HL-60 (cell line): ENCODE data around the gene HOXB13.

Experiments
- DNase-seq, 2 experiments: peaks; one replicate each; pipeline ENCODE4 v3.0.0-alpha.2; 2010 to 2020; ENCODE audit warnings: low read depth in 1 of 2, low spot score in 1 of 2
- H3K27ac ChIP-seq: fragments of 250-450 bp; sonication (Bioruptor Pico); replicated peaks from 2 replicates; pipeline ENCODE4 v1.5.1; 2020; ENCODE audit warnings: mild to moderate bottlenecking, moderate library complexity
- H3K27me3 ChIP-seq: fragments of 250-450 bp; sonication (Bioruptor Pico); 2 replicates; pipeline ENCODE4 v1.5.1; 2021; ENCODE audit warnings: mild to moderate bottlenecking, moderate library complexity; ENCODE audit not compliant: insufficient read depth, poor library complexity, severe bottlenecking
- H3K4me3 ChIP-seq: replicated peaks from 2 replicates; pipeline ENCODE4 v1.5.1; 2011; ENCODE audit warnings: mild to moderate bottlenecking, control low read depth, low read length; ENCODE audit not compliant: insufficient read depth
- CTCF ChIP-seq: IDR thresholded peaks from one replicate; pipeline ENCODE4 v1.5.1; 2011; ENCODE audit warnings: low read length, control low read depth, inconsistent platforms; ENCODE audit not compliant: insufficient read depth
- GABPA ChIP-seq: IDR thresholded peaks from 2 replicates; pipeline ENCODE4 v1.6.1; 2012; ENCODE audit warnings: low read depth
- POLR2AphosphoS5 ChIP-seq: IDR thresholded peaks from 2 replicates; pipeline ENCODE4 v1.6.1; 2012; ENCODE audit warnings: low read depth
- REST ChIP-seq: IDR thresholded peaks from 2 replicates; pipeline ENCODE4 v1.6.1; 2012; ENCODE audit warnings: low read depth; ENCODE audit not compliant: insufficient replicate concordance
- SPI1 ChIP-seq: IDR thresholded peaks from 2 replicates; pipeline ENCODE4 v1.6.1; 2012; ENCODE audit warnings: low read depth, mild to moderate bottlenecking, borderline replicate concordance

Gene HOXB13

DNA sequence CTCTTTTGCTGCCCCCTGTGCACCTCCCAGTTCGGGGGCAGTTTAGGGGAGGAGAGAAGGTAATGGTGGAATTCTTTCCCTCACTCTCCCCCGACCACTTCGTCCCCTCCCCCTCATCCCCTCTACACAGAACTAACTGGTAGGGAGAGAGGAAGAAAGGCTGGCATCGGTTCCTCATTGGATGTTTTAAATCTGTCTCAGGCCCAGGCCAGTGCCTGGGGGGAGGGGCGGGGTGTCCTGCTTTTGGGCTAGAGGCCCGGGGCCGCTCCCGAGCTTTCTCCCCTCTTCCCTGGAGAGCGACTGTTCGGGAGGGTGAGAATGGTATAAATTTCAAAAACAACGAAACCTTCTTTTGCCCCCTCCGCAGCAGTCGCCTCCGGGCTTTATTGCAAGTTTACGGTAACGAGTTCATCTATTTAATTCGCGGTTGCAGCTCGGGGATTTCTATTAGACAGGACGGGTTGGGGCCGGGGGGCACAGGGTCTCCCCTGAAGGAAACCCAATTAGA is 5.6 kb downstream of the HOXB13 start, which contains the start of gene PRAC2:
PRAC2 (plus strand) TSS at position 271 of the 508 bp plus-strand sequence. CDS start 1,226 bp downstream, outside the sequence.
- no peak within 1 kb of the TSS for H3K27ac ChIP-seq

DNA sequence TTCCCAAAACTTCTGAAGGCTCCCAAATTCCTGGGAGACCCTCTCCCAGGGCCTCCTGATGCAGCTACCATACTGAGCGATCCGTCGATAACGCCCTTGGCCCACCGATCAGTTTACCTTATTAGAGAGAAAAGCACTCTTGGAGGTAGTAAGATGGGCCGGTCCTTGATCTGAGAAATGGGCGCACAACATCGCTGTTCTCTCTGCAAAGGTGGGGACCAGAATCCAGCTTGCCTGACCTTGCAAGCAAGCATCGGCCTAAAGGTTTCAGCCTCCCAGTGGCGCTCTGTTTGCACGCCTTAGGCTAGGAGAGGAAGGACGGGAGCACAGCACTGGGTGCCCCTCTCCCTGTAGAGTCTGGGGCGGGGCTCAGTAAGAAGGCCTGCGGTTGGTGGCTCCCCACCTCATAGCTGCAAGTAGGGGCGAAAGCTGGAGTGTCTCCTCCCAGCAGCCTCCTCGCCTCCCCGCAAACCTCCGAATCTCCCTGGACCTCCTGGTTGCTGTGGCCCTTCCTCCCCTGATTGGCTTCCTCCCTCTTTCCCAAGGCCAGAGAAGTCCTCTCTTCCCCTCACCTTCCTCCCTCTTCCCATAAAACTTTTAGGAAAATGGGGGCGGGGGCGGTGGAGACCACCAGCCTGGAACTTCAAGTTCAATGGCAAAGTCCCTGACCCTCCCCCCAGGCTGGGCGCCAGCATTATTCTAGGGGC is 6.2 kb downstream of the HOXB13 start, which contains the start of gene PRAC1:
PRAC1 (minus strand) TSS at position 318 of the 707 bp plus-strand sequence; CDS start at position 192, 126 bp downstream.
- Histone ChIP-seq H3K4me3 (peak within 1 kb of the TSS; percentile 28), H3K27me3 (peaks cover 91% of the 10 kb centered on the region), H3K27ac (no peak within 1 kb of the TSS)
- TF ChIP-seq CTCF: no peak
- TF ChIP-seq GABPA: no peak
- TF ChIP-seq POLR2AphosphoS5: no peak
- TF ChIP-seq REST: no peak
- TF ChIP-seq SPI1: no peak
- no peak for DNase-seq

More for the DNA sequence above, 5.6 kb downstream of the HOXB13 start, which contains the start of gene PRAC2:
- Histone ChIP-seq H3K27me3 (peaks cover 93% of the 10 kb centered on the region), H3K4me3 (peak within 1 kb of the TSS; percentile 28)
- no peak for DNase-seq
- TF ChIP-seq POLR2AphosphoS5: no peak
- TF ChIP-seq REST: no peak
- TF ChIP-seq CTCF: no peak
- no peak for TF ChIP-seq SPI1
- no peak for TF ChIP-seq GABPA

DNA sequence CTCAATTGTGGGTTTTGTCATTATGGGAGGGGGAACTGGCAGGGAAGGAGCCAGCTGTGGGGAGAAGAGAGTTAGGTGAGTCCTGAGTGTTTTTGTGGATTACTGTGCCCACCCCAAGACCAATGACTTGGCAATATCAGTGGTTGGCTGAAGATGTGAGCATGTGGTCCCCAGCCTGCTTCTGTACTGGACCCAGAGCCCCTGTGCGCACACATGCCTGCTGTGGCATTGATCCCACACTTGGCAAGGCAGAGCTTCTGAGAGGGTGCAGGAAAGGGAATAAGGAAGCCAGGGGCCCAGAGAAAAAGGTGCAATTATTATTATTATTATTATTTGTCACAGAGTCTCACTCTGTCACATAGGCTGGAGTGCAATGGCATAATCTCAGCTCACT is 7.5 kb downstream of the HOXB13 start:
- peaks cover 84% of the 10 kb centered on the region for H3K27me3 ChIP-seq
- no peak for DNase-seq

More for the DNA sequence above, 7.5 kb downstream of the HOXB13 start:
- TF ChIP-seq SPI1: no peak
- no peak for TF ChIP-seq POLR2AphosphoS5
- TF ChIP-seq CTCF: no peak
- H3K27ac ChIP-seq: no peak overlapping the region
- H3K4me3 ChIP-seq: no peak overlapping the region
